ENCODE measurements around the gene MYO5B. TPM values are rescaled to one million over a fixed set of nuclear protein-coding genes. Genes with fewer than 3 reads are reported as not detected.

Gene MYO5B
- total RNA-seq, 1 experiment from 2014 or later, result 0.97 TPM

GRCh38 chr18:50000227-50000626, 194.7 kb downstream of the MYO5B start:
- Histone ChIP-seq H3K9me3 (ENCODE audit: low read length) (no peaks in the 10 kb centered on the region), H3K36me3 (ENCODE audit: insufficient read depth, low read length) (no peaks in the 10 kb centered on the region), H3K79me2 (ENCODE audit: low read length) (no peaks in the 10 kb centered on the region), H3K9ac (ENCODE audit: low read length) (no peak overlapping the region), H3K4me3 (ENCODE audit: low read length) (no peak overlapping the region), H3K4me1 (ENCODE audit: low read length) (no peaks in the 10 kb centered on the region), H3K9me2 (replicated peaks; ENCODE audit: insufficient read depth, low read length) (no peaks in the 10 kb centered on the region), H4K20me1 (ENCODE audit: insufficient read depth, low read depth, low read length) (no peaks in the 10 kb centered on the region), H3K27me3 (ENCODE audit: low read length) (no peaks in the 10 kb centered on the region), H2AFZ (ENCODE audit: low read length) (no peak overlapping the region), H3K4me2 (ENCODE audit: low read depth, low read length, poor library complexity, severe bottlenecking) (no peak overlapping the region), H3K27ac (ENCODE audit: low read length) (no peak overlapping the region)
- DNase-seq, result no peak

- no peak overlapping the region for H3K9ac ChIP-seq (ENCODE audit: low read length)
- no peaks in the 10 kb centered on the region for H3K27me3 ChIP-seq (ENCODE audit: low read length)
- no peak overlapping the region for H3K4me2 ChIP-seq (ENCODE audit: low read depth, low read length, poor library complexity, severe bottlenecking)
- no peaks in the 10 kb centered on the region for H3K4me1 ChIP-seq (ENCODE audit: low read length)
- H4K20me1 ChIP-seq (ENCODE audit: insufficient read depth, low read depth, low read length), result no peaks in the 10 kb centered on the region
- no peak overlapping the region for H3K4me3 ChIP-seq (ENCODE audit: low read length)
- no peaks in the 10 kb centered on the region for H3K79me2 ChIP-seq (ENCODE audit: low read length)
- no peak overlapping the region for H2AFZ ChIP-seq (ENCODE audit: low read length)
- no peak overlapping the region for H3K27ac ChIP-seq (ENCODE audit: low read length)
- DNase-seq, result no peak
- no peaks in the 10 kb centered on the region for H3K36me3 ChIP-seq (ENCODE audit: insufficient read depth, low read length)
- no peaks in the 10 kb centered on the region for H3K9me3 ChIP-seq (ENCODE audit: low read length)
- no peaks in the 10 kb centered on the region for H3K9me2 ChIP-seq (replicated peaks; ENCODE audit: insufficient read depth, low read length)
Measured at GRCh38 chr18:49999128-49999527, 195.8 kb downstream of the MYO5B start.

- Histone ChIP-seq H3K9me3 (ENCODE audit: low read length) (no peaks in the 10 kb centered on the region), H3K4me2 (ENCODE audit: low read depth, low read length, poor library complexity, severe bottlenecking) (no peak overlapping the region), H3K9me2 (replicated peaks; ENCODE audit: insufficient read depth, low read length) (no peaks in the 10 kb centered on the region), H3K27ac (ENCODE audit: low read length) (no peak overlapping the region), H3K9ac (ENCODE audit: low read length) (no peak overlapping the region), H3K4me1 (ENCODE audit: low read length) (no peaks in the 10 kb centered on the region), H2AFZ (ENCODE audit: low read length) (no peak overlapping the region), H4K20me1 (ENCODE audit: insufficient read depth, low read depth, low read length) (no peaks in the 10 kb centered on the region), H3K36me3 (ENCODE audit: insufficient read depth, low read length) (no peaks in the 10 kb centered on the region), H3K79me2 (ENCODE audit: low read length) (no peaks in the 10 kb centered on the region), H3K4me3 (ENCODE audit: low read length) (no peak overlapping the region), H3K27me3 (ENCODE audit: low read length) (no peaks in the 10 kb centered on the region)
- no peak for DNase-seq
Measured at GRCh38 chr18:49997558-49997957, 197.4 kb downstream of the MYO5B start.

GRCh38 chr18:49994410-49994809, 200.5 kb downstream of the MYO5B start:
- Histone ChIP-seq H3K36me3 (ENCODE audit: insufficient read depth, low read length) (no peaks in the 10 kb centered on the region), H4K20me1 (ENCODE audit: insufficient read depth, low read depth, low read length) (no peaks in the 10 kb centered on the region), H3K4me2 (ENCODE audit: low read depth, low read length, poor library complexity, severe bottlenecking) (no peak overlapping the region), H3K27me3 (ENCODE audit: low read length) (no peaks in the 10 kb centered on the region), H3K27ac (ENCODE audit: low read length) (no peak overlapping the region), H3K9ac (ENCODE audit: low read length) (no peak overlapping the region), H3K9me3 (ENCODE audit: low read length) (no peaks in the 10 kb centered on the region), H3K79me2 (ENCODE audit: low read length) (no peaks in the 10 kb centered on the region), H3K9me2 (replicated peaks; ENCODE audit: insufficient read depth, low read length) (no peaks in the 10 kb centered on the region), H2AFZ (ENCODE audit: low read length) (no peak overlapping the region), H3K4me3 (ENCODE audit: low read length) (no peak overlapping the region), H3K4me1 (ENCODE audit: low read length) (no peaks in the 10 kb centered on the region)
- no peak for DNase-seq

- Histone ChIP-seq H3K4me2 (ENCODE audit: low read depth, low read length, poor library complexity, severe bottlenecking) (no peak overlapping the region), H3K27me3 (ENCODE audit: low read length) (no peaks in the 10 kb centered on the region), H3K4me1 (ENCODE audit: low read length) (no peaks in the 10 kb centered on the region), H3K9me2 (replicated peaks; ENCODE audit: insufficient read depth, low read length) (no peaks in the 10 kb centered on the region), H3K36me3 (ENCODE audit: insufficient read depth, low read length) (no peaks in the 10 kb centered on the region), H4K20me1 (ENCODE audit: insufficient read depth, low read depth, low read length) (no peaks in the 10 kb centered on the region), H3K27ac (ENCODE audit: low read length) (no peak overlapping the region), H2AFZ (ENCODE audit: low read length) (no peak overlapping the region), H3K4me3 (ENCODE audit: low read length) (no peak overlapping the region), H3K79me2 (ENCODE audit: low read length) (no peaks in the 10 kb centered on the region), H3K9me3 (ENCODE audit: low read length) (no peaks in the 10 kb centered on the region), H3K9ac (ENCODE audit: low read length) (no peak overlapping the region)
- DNase-seq, result no peak
Measured at GRCh38 chr18:49993299-49993698, 201.6 kb downstream of the MYO5B start.

GRCh38 chr18:49988733-49989132, 206.2 kb downstream of the MYO5B start:
- Histone ChIP-seq H3K36me3 (ENCODE audit: insufficient read depth, low read length) (no peaks in the 10 kb centered on the region), H3K27me3 (ENCODE audit: low read length) (no peaks in the 10 kb centered on the region), H3K9me3 (ENCODE audit: low read length) (no peaks in the 10 kb centered on the region), H3K9ac (ENCODE audit: low read length) (no peak overlapping the region), H3K4me1 (ENCODE audit: low read length) (no peaks in the 10 kb centered on the region), H4K20me1 (ENCODE audit: insufficient read depth, low read depth, low read length) (no peaks in the 10 kb centered on the region), H3K4me2 (ENCODE audit: low read depth, low read length, poor library complexity, severe bottlenecking) (no peak overlapping the region), H3K9me2 (replicated peaks; ENCODE audit: insufficient read depth, low read length) (no peaks in the 10 kb centered on the region), H3K27ac (ENCODE audit: low read length) (no peak overlapping the region), H3K4me3 (ENCODE audit: low read length) (no peak overlapping the region), H3K79me2 (ENCODE audit: low read length) (no peaks in the 10 kb centered on the region), H2AFZ (ENCODE audit: low read length) (no peak overlapping the region)
- no peak for DNase-seq

GRCh38 chr18:49988101-49988500, 206.8 kb downstream of the MYO5B start:
- Histone ChIP-seq H3K4me2 (ENCODE audit: low read depth, low read length, poor library complexity, severe bottlenecking) (no peak overlapping the region), H3K4me1 (ENCODE audit: low read length) (no peaks in the 10 kb centered on the region), H3K27me3 (ENCODE audit: low read length) (no peaks in the 10 kb centered on the region), H2AFZ (ENCODE audit: low read length) (no peak overlapping the region), H3K9me2 (replicated peaks; ENCODE audit: insufficient read depth, low read length) (no peaks in the 10 kb centered on the region), H3K36me3 (ENCODE audit: insufficient read depth, low read length) (no peaks in the 10 kb centered on the region), H3K9me3 (ENCODE audit: low read length) (no peaks in the 10 kb centered on the region), H3K9ac (ENCODE audit: low read length) (no peak overlapping the region), H3K4me3 (ENCODE audit: low read length) (no peak overlapping the region), H4K20me1 (ENCODE audit: insufficient read depth, low read depth, low read length) (no peaks in the 10 kb centered on the region), H3K79me2 (ENCODE audit: low read length) (no peaks in the 10 kb centered on the region), H3K27ac (ENCODE audit: low read length) (no peak overlapping the region)
- no peak for DNase-seq

- H3K9ac ChIP-seq (ENCODE audit: low read length), result no peak overlapping the region
- H4K20me1 ChIP-seq (ENCODE audit: insufficient read depth, low read depth, low read length), result no peaks in the 10 kb centered on the region
- H3K4me3 ChIP-seq (ENCODE audit: low read length), result no peak overlapping the region
- no peaks in the 10 kb centered on the region for H3K4me1 ChIP-seq (ENCODE audit: low read length)
- H3K79me2 ChIP-seq (ENCODE audit: low read length), result no peaks in the 10 kb centered on the region
- H3K9me2 ChIP-seq (replicated peaks; ENCODE audit: insufficient read depth, low read length), result no peaks in the 10 kb centered on the region
- H3K27me3 ChIP-seq (ENCODE audit: low read length), result no peaks in the 10 kb centered on the region
- H3K27ac ChIP-seq (ENCODE audit: low read length), result no peak overlapping the region
- no peak for DNase-seq
- no peaks in the 10 kb centered on the region for H3K9me3 ChIP-seq (ENCODE audit: low read length)
- no peak overlapping the region for H2AFZ ChIP-seq (ENCODE audit: low read length)
- no peaks in the 10 kb centered on the region for H3K36me3 ChIP-seq (ENCODE audit: insufficient read depth, low read length)
- H3K4me2 ChIP-seq (ENCODE audit: low read depth, low read length, poor library complexity, severe bottlenecking), result no peak overlapping the region
Measured at GRCh38 chr18:49985236-49985635, 209.7 kb downstream of the MYO5B start.

- H3K9me3 ChIP-seq (ENCODE audit: low read length), result no peaks in the 10 kb centered on the region
- no peaks in the 10 kb centered on the region for H3K4me1 ChIP-seq (ENCODE audit: low read length)
- no peaks in the 10 kb centered on the region for H3K79me2 ChIP-seq (ENCODE audit: low read length)
- no peaks in the 10 kb centered on the region for H3K27me3 ChIP-seq (ENCODE audit: low read length)
- no peak overlapping the region for H3K4me2 ChIP-seq (ENCODE audit: low read depth, low read length, poor library complexity, severe bottlenecking)
- no peak for DNase-seq
- no peak overlapping the region for H2AFZ ChIP-seq (ENCODE audit: low read length)
- no peak overlapping the region for H3K9ac ChIP-seq (ENCODE audit: low read length)
- H3K36me3 ChIP-seq (ENCODE audit: insufficient read depth, low read length), result no peaks in the 10 kb centered on the region
- no peaks in the 10 kb centered on the region for H4K20me1 ChIP-seq (ENCODE audit: insufficient read depth, low read depth, low read length)
- H3K4me3 ChIP-seq (ENCODE audit: low read length), result no peak overlapping the region
- H3K27ac ChIP-seq (ENCODE audit: low read length), result no peak overlapping the region
- no peaks in the 10 kb centered on the region for H3K9me2 ChIP-seq (replicated peaks; ENCODE audit: insufficient read depth, low read length)
Measured at GRCh38 chr18:49980896-49981295, 214.1 kb downstream of the MYO5B start.
